ENCODE data around the gene SP7.
"Not testable (repeated sequence)": the region's sequence is repeated elsewhere in the genome, so short reads cannot be mapped to it uniquely, and the experiment has no call there.

Gene SP7

DNA sequence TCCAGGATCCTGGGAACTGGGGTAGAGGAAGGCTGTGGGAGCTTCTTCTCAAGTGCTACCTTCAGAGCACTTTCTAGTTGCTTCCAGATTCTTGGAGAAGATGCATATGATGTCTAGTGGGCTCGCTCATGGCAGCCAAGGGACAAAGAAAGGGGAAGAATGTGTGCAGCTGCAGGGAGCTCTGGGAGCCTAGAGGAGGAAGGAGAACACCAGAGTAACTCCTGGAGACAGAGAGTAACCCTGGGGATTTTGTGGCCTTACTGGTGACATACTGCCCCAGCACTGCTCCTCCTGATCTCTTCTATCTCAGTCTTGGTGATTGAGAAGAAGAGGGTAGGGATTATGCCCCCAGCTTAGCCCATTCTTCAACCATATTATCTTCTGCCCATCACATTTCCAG lies 10.3 kb upstream of the SP7 start:
- no peak for DNase-seq (ENCODE audit: low read depth, low spot score)

DNA sequence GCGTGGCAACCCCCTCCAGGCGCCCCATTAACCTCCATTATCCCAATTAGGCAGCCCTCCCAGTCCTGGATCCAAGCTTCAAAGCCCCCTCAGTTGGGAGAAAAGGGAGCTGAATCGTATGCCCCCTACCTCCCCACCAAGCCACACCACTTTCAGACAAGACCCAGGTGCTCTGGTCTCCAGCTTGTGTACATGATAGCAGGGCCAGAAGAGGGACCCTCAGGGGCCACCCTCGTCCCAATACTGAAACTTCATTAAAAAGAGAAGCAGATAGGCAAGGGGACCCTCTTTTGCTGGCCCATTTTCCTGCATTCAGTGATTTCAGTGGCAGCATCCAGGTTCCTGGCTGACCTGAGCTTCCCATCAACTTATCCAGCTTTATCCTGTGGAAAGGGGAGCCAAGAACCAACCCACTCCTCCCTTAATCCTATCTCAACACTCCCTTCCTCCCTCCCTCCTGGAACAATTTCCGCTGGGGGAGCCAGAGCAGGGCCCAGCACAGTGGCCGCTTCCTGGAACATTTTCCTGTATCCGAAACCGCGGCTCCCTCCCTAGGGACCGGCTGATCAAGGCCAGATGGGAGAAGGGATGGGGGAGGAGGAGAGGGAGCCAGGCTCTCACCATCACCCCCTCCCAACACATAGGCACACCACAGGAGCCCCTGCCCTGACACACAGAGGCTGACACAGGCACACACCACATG lies 9.5 kb upstream of the SP7 start:
- peak; percentile 30 for DNase-seq (ENCODE audit: low read depth, low spot score)

DNA sequence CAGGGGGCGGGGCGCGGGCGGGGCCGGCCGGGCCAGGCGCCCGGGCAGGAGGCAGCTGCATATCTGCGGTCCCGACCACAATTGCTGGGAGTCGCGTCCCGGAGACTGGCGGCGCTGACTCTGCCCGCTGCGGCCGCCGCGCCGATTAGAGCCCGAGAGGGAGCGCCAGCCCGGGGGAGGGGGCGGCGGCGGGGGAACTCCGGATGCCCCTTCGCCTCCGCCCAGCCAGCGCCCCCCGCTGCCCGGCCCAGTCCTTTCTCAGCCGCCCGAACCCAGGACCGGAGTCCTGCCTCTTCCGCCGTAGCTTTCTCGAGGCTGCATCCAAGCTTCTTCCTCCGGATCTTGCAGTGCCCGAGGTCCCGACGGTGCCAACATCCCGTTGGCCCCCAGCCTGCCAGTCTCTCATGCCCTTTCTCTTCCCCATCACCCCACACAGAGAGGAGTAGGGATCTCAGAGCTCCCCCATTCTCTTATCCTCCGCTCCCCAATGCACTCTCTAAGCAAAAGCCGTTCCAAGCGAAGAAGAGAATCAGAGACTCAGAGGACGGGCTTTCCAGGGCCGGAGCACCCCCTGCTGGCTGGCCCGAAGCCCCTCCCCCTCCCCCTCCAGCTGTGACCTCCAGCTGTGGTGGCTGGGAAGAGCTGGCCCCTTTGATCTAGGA lies 8.8 kb upstream of the SP7 start:
- DNase-seq (ENCODE audit: low read depth, low spot score): peak; percentile 93

DNA sequence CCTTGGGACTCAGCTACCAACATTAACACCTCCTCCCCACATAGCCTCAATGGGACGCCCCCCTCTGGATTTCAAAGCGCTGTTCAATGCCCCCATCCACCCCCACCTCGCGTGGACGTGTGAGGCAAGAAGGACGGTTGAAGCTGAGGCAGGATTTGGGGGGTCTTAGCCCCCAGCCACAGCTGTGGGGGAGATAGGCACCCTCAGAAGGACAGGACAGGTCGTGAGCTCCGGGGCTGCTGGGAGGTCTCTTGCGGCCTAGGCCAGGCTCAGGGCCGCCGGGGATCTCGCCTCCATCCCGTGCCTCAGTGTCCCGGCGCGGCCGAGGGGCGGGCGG lies 8.3 kb upstream of the SP7 start:
- no peak for DNase-seq (ENCODE audit: low read depth, low spot score)

DNA sequence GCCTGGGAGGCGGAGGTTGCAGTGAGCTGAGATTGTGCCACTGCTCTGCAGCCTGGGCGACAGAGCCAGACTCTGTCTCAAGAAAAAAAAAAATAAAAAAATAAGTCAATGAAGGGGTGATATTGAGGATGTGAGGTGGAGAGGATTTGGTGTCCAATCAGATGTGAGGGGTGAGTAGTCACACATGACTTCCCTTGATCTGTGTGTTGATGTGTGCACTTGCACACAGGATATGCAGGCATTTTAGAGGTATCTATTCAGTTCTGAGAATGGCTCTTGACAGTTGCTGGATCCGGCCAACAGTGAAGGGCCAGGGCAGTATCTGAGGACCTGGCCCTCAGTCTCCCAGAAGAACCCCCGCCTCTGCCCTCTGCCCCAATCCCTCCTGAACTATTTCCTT lies 7.8 kb upstream of the SP7 start:
- DNase-seq (ENCODE audit: low read depth, low spot score): no peak

DNA sequence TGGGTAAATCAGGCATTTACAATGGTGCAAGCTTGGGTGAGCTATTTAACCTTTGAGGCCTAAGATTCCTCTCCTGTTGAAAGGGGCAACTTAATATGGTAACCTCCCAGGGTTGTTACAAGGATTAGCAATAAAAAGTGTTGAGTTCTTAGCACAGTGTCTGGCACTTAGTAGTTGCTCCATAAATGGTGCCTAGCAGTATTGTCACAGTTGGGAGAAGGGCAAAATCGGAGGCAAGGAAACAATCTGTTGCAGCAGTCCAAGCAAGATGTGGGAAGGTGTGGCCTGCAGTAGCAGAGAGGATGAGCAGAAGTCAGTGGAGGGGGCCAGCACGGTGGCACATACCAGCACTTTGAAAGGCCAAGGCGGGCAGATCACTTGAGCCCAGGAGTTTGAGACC lies 7.3 kb upstream of the SP7 start:
- no peak for DNase-seq (ENCODE audit: low read depth, low spot score)

DNA sequence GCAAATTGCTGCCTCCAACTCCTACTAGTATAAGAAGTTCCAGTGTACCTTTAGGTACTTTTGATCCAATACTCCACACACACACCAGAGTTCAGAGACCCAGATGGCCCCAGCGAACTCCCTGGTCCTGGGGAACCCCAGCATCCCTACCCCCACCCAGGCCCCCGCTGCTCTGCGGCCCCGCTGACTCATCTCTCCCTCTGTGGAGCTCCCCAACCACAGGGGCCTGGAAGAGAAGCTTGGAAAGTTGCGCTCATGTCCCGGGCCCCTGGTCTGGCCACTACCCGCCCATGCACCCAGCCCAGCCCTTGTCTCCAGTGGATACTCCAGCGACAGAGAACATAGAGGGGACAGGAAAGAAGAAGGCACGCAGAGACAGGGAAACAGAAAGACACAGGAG lies 4.2 kb upstream of the SP7 start:
- no peak for DNase-seq (ENCODE audit: low read depth, low spot score)

DNA sequence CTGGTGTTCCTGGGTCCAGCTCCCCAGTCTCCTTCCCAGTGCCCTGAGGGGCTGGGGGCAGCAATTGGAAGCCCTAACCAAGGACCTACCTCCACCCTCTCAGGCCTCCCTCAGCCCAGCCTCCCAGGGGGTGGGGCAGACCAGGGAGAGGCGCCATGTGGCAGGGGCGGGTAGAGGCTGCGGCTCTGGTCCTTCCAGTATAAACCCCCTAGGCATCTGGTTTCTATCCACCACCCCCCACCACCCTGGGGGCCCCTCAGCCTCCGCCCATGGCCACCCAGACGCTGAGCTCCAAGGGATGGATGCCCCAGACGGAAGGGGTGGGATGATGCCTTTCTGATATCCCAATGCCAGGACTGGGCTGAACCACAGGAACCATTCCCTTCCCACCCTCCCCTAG lies 2.8 kb upstream of the SP7 start:
- no peak for DNase-seq (ENCODE audit: low read depth, low spot score)

DNA sequence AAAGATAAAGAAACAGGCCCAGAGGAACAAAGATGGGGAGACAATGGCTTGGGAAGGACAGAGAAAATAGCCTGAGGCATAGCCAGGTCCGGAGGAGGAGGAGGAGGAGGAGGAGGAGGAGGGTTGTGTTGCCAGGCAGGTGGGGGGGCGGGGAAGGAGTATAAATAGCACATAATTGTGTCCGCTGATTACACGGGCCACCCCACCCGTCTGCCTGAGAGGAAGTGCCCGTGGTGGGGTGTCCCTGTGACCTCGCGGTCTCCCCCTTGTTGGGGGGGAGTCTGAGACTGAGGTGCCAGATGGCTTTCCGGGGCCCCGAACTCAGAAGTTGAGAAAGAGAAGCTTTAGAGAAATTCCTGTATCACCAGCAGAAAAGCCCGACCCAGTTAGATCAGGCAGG lies 1.9 kb upstream of the SP7 start:
- DNase-seq (ENCODE audit: low read depth, low spot score): no peak

DNA sequence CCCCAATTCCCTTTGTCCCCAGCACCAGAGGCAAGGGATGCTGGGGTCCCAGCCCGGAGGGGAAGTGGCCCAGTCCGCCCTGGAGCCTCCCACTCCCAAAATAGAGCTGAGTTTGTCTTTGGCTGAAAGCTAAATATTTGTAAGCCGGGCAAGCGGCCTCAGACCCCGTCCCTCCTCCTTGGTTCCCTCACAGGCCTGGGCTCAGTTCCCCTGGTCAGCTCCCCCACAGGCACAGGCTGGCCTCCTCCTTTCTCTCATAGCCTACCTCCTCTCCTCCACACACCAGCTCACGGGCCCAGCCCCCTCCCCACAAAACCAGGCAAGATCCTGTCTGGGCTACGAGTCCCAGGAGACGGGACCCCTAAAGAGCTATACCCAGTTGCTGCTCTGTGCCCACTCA lies 1.3 kb downstream of the SP7 start:
- DNase-seq (ENCODE audit: low read depth, low spot score): no peak

DNA sequence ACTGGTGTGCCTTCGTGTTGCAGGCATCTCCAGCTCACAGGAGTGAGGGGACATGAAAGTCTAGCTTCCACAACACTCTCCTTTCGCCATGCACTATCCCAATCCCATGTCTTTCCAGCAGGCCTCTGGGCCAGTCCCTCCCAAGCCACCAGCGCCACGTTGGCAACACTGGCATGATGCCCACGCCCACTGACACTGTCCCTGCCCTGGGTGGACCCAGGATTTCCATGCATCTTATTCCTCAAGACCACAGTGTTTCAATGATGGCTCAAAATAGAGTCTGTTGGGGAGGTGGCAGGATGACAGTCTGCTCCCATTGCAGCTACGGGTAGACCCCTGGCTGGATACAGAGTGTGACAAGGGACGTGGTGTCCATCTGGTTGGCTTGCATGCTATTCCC lies 2.3 kb downstream of the SP7 start:
- DNase-seq (ENCODE audit: low read depth, low spot score): no peak

DNA sequence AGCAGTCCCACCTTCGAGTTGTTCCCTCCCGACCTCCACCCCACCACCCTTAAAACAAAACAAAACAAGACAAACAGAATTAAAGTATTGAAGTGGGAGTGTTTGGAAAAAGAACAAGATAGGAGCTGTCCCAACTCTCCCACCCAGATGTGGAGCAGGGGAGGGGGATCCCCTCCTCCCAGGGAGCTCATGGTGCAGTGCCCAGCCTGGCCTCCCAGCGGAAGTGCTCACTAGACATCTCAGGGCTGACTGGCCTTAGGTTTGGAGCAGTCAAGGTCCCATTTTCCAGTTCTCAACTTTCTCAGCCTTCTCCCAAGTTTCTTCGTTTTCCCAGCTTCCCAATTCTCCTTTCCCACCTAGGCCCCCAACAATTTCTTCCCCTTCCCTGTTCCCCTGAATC lies 2.9 kb downstream of the SP7 start:
- DNase-seq (ENCODE audit: low read depth, low spot score): no peak

DNA sequence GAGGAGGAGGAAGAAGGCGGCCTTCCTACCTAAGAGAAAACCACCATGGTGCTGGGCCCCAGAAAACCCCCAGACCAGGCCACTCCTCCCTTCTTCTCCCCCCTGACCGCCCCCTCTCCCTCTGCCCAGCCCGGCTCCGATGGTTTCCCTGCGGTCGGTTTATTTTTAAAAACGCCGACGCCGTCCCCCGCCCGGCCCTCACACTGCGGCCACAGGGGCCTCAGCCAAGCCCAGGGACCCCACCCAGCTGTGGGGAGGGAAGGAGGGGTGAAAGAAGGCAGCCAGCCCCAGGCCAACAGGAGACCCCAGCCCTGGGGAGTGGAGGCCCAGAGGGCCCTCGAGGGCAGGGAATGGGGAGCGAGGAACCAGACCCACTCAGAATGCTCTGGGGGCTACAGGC lies 3.4 kb downstream of the SP7 start:
- DNase-seq (ENCODE audit: low read depth, low spot score): no peak

DNA sequence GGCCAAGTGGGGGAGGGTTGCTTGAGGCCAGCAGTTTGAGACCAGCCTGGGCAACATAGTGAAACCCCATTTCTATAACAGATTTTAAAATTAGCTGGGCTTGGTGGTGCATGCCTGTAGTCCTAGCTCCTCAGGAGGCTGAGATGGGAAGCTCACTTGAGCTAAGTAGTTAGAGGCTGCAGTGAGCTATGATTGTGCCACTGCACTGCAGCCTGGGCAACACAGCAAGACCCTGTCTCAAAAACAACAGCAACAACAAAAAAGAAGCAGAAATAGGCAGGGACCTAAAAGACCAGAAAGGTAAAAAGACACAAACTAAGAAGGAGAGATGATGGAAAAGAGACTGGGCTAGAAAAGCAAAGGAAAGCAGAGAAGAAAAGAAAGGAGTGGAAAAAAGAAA lies 3.8 kb downstream of the SP7 start:
- DNase-seq (ENCODE audit: low read depth, low spot score): not testable (repeated sequence)

DNA sequence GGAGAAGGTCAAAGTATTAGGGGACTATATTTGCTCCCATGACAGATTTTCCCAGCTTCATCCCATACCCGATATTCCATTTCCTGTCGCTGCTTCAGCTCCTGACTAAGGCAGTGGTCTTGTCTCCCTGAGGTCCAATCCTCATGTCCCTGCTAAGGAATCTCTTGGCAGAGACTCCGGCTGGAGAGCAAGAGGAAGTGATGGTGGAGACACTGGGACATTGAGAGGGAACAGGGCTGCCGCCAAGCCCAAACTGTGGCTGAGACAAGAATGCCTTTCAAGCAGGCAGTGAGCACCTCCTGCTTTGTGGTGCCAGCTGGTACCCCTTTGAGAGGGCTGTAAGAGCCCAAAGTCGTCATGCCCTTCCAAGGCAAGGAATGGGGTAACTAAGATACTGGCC lies 5.5 kb downstream of the SP7 start:
- DNase-seq (ENCODE audit: low read depth, low spot score): no peak

DNA sequence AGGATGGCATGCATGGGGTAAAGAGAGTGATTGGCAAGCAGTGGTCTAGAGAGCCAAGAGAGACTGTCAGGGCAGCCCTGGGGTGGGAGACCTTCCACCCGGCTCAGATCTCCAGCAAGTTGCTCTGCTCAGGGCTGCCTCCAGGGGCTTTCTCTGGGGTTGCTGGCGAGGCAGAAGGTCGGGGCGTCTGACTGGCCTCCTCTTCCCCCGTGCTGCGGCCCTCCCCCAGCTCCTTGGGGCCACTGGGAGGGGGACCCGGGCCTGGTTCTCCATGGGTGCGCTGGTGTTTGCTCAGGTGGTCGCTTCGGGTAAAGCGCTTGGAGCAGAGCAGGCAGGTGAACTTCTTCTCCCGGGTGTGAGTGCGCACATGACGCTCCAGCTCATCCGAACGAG lies 8.1 kb downstream of the SP7 start:
- DNase-seq (ENCODE audit: low read depth, low spot score): no peak

DNA sequence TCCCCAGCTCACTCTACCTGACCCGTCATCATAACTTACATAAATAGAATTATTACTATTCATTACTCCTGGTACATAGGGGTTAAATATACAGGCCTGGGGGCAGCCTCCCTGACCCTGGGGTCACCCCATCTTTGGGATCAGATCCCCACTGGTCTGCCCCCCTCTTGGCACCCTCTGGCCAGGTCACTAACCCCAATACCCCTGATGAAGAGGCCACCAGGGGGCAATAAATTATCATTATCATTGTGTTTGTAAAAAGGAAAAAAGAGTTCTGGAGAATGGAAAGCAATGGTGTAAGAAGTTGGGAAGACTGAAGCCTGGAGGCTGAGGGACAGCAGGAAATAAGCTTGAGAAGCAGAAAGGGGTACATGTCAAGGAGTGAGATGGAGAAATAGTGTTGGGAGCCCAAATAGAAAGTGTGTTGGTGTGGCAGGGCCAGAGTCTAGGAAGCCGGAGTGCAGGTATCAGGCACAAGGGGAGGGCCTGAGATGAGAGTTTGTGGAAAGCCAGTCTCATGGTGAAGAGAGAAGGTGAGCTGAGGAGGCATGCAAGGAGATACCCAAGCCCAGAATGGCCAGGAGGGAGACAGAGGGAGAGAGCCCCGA lies 8.6 kb downstream of the SP7 start:
- peak; percentile 25 for DNase-seq (ENCODE audit: low read depth, low spot score)

DNA sequence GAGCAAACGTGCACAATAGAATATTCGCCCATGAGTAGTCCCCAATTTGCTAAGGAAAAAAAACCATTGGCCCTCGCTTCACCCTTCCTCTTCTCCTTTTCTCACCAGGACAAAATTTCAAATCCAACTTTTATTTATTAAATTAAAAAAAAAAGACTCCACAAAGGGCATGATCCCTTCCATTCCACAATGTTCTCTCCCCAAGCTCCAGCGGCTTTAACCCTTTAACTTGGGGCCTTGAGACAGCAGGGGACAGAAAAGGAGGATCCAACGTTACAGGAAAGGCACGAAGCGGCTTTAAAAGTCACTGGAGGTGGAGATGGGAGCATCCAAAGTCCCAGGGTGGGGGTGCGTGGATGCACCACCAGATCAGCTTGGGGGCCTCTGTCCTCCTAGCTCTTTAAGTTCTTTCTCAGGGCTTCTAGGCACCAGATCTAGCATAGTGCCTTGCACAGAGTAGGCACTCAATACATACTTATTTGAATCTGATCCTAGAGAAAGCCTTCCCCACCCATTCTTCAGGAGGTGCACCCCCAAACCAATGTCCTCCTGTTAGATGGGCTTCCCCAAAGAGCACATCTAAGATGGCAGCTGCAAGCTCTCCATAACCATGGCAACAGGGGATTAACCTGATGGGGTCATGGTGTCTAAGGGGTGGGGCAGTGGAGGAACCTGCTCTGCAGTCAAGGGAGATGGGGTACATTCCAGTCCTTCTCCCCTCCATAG lies 9.5 kb downstream of the SP7 start:
- no peak for DNase-seq (ENCODE audit: low read depth, low spot score)

DNA sequence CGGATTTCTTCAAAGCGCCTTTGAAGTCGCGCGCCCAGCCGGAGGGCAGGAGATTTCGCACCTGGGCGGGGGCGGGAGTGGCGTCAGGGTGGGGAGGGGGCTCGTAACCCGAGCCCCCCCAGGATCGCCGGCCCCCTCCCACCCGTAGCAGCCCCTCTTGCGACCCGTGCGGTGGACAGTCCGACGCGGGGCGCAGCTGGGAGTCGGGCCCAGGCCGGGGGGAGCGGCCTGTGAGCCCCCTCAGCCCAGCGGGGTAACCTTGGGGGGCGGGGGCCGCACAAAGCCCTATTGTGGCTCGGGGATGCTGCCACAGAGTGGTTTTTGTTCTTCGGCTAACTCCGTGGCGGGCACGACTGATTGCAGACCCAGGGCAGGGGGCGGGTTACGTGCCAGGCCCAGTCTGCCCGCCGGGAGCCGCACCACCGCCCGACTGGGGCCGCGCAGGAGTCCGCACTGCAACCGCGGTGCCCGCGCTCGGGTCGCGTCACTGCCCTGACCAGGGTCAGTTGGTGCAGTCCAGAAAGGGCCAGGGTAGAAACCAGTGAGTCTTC lies 10.6 kb downstream of the SP7 start:
- DNase-seq (ENCODE audit: low read depth, low spot score): peak; percentile 56

DNA sequence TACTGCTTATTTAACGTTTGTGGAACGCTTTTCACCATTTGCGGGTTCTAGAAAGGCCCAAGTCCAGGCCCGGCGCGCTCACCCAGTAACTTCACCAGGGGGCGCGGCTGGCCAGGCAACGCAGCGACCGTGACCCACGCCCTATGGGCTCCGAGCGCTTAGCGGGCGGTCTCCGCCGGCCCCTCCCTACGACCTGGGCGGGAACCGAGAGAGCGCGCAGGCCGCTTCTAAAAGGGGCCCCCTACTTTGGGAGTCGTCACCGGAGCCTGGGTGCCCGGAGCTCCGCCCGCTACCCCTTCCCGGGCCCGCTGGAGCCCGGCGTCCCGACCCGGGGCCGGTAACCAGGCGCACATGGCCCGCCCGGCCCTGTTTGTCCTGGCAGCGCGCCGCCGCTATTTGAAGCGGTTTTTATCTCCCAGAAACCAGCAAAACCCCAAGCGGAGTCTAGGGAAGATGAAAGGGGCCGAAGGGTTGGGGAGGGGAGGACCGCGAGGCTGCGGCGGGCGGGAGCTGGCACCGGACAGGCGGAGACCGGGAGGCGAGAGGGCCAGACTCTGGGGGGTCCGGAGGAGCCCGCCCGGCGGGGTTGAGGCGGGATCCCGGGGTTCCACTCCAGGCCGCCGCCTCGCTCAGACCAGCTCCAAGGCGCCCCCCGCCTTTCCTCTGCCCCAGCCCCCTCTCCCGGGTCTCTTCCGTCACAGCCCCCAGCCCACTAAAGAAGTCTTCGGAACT lies 11.2 kb downstream of the SP7 start:
- DNase-seq (ENCODE audit: low read depth, low spot score): peak; percentile 95

DNA sequence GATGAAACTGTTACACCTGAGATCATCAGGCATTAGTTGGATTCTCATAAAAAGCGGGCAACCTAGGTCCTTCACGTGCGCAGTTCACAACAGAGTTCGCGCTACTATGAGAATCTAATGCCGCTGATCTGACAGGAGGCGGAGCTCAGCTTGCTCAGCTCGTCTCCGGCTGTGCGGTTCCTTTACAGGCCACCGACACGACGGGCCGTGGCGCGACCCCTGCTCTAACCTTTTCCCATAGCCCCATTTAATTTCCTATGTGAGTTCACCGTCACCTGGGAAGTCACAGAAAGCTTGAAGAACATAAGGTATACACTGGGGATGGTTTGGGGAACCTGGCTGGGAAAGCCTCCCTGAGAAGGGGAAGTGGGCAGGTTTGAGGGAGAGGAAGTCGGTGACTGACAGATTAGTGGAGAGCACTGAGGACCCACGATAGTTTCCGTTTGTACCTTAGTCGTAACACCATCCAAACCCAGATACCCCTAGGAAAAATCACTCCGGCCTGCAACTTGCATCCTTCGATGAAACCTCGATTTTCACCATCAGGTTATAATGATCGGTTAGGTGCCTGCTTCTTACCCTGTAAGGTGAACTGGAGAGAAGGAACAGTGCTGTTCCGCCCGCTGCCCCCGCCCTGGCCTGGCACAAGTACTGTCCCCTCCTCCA lies 11.9 kb downstream of the SP7 start:
- DNase-seq (ENCODE audit: low read depth, low spot score): no peak

Measured in astrocyte of the hippocampus (primary cell).